ENCODE data around the gene FBXO22. TPM values are rescaled to one million over a fixed set of nuclear protein-coding genes. Genes with fewer than 3 reads are reported as not detected.
A peak's percentile ranks its signal among the peaks of the same experiment; 100 is the strongest.

The FBXO22 gene
- total RNA-seq = 26.7 and 40.3 TPM in 2 replicates
- polyA plus RNA-seq = 37.0 and 49.3 TPM in 2 replicates

DNA sequence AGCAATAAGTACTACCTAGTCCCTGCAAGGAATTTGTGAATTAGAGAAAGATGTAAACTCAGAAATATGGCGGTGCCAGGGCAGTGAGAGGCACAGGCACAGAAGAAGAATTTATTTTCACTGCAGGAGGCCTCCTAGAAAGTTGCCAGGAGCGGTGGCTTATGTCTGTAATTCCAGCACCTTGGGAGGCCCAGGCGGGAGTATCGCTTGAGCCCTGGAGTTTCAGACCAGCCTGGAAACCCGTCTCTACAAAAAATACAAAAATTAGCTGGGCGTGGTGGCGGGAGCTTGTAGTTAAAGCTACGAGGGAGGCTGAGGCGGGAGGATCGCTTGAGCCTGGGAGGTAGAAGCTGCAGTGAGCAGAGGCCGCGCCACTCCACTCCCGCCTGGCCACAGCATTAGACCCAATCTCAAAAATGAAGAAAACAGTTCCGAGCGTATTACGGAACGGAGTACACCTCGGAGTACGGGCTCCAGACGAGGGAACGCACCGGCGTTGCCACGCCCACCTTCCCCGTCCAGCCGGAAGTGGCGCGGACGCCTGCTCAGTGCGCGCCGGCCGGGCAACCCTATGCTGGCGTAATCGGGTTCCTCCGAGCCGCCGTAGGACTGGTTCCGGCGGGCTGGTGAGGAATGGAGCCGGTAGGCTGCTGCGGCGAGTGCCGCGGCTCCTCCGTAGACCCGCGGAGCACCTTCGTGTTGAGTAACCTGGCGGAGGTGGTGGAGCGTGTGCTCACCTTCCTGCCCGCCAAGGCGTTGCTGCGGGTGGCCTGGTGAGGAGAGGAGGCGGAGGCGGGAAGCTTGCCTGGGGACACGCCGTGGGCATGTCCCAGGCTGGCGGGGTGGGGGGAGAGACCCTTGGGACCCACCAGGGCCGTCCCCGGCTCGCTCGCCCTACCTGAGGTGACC lies at the start of gene FBXO22:
Gene FBXO22, plus strand, starts transcription at position 548 of the 909 bp plus-strand sequence. Its CDS starts 86 bp downstream, at position 634.
- Histone ChIP-seq H4K20me1 (ENCODE audit: insufficient read depth, poor library complexity, severe bottlenecking) (no peaks in the 10 kb centered on the region), H3K36me3 (replicated peaks; ENCODE audit: insufficient read depth, low read depth) (no peaks in the 10 kb centered on the region), H3K4me3 (peak within 1 kb of the TSS; percentile 80), H3K27me3 (no peaks in the 10 kb centered on the region), H3K9me2 (replicated peaks; ENCODE audit: insufficient read depth) (no peaks in the 10 kb centered on the region), H2AFZ (peak within 1 kb of the TSS; percentile 86), H3K27ac (peak within 1 kb of the TSS; percentile 94), H3K4me1 (ENCODE audit: insufficient read depth) (peaks cover 19% of the 10 kb centered on the region), H3K9me3 (ENCODE audit: low read depth) (no peaks in the 10 kb centered on the region), H3K79me2 (peaks cover 38% of the 10 kb centered on the region), H3K4me2 (peak within 1 kb of the TSS; percentile 78)
- peak; percentile 97 for DNase-seq (ENCODE audit: low spot score)
- TF ChIP-seq EZH2 (IDR thresholded peaks at IDR 0.05; ENCODE audit: borderline replicate concordance) = no peak
- no peak for TF ChIP-seq CTCF (IDR thresholded peaks at IDR 0.05; ENCODE audit: poor library complexity)
- no peak for TF ChIP-seq EZH2phosphoT487 (IDR thresholded peaks at IDR 0.05; ENCODE audit: low read depth, severe bottlenecking, unreplicated experiment)
- WGBS (ENCODE audit: low lambda C conversion rate, missing lambda C conversion rate) = 3% methylated on average over 55 of the region's 63 CpGs

DNA sequence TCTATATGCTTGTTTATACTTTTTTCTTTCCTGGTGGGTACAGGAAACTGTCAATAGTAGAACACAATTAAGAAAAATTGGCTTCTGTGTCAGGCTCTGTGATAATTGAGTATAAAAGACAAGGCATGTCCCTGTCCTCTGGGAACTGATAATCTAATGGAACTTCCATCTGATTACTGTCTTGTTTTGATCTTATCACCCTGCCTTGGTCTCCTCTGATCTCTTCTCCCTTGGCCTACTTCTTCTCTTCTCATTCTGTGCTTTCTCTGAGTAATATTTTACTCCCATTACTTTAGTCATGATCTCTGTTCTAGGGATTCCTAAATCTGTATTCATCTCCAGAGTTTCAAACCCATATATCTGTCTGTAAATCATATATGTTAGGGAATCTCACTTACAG lies 45.8 kb upstream of the FBXO22 start:
- H3K4me2 ChIP-seq = no peak overlapping the region
- DNase-seq (ENCODE audit: low spot score) = no peak
- peaks cover 74% of the 10 kb centered on the region for H3K79me2 ChIP-seq
- H3K36me3 ChIP-seq (replicated peaks; ENCODE audit: insufficient read depth, low read depth) = no peaks in the 10 kb centered on the region
- H3K4me3 ChIP-seq = no peak overlapping the region
- H3K27me3 ChIP-seq = no peaks in the 10 kb centered on the region
- H3K27ac ChIP-seq = no peak overlapping the region
- H2AFZ ChIP-seq = no peak overlapping the region
- no peaks in the 10 kb centered on the region for H3K9me3 ChIP-seq (ENCODE audit: low read depth)
- peaks cover 13% of the 10 kb centered on the region for H4K20me1 ChIP-seq (ENCODE audit: insufficient read depth, poor library complexity, severe bottlenecking)
- TF ChIP-seq EZH2 (IDR thresholded peaks at IDR 0.05; ENCODE audit: borderline replicate concordance) = no peak
- no peak for TF ChIP-seq CTCF (IDR thresholded peaks at IDR 0.05; ENCODE audit: poor library complexity)
- TF ChIP-seq EZH2phosphoT487 (IDR thresholded peaks at IDR 0.05; ENCODE audit: low read depth, severe bottlenecking, unreplicated experiment) = no peak
- H3K9me2 ChIP-seq (replicated peaks; ENCODE audit: insufficient read depth) = no peaks in the 10 kb centered on the region
- no peaks in the 10 kb centered on the region for H3K4me1 ChIP-seq (ENCODE audit: insufficient read depth)

DNA sequence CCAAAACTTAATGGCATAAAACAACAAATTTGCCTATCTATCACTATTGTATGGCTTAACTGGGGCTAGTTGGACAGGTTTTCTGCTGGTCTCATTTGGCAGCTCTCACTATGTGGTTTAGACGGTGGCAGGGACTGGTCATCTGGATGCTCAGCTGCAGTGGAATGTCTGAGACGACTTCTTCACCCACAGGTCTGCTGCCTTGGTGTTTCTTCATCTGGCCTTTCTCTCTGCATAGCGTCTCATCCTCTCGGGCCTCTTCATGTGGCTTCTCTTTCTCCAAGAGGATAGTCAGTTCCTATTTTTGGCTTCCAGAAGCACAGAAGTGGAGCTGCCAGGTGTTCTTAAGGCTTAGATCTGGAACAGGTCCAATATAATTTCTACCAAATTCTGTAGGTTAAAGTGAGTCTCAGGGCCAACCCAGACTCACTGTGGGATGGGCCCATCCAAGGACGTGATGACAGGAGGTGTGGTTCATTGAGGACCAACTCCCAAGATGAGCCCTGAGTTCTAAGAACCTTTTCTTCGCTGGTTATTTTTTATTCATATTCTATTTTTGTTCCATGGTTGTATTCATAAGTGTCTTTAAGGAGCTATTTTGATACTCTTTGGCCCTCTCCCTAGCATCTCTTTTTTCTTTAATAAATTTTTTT lies 41.8 kb upstream of the FBXO22 start:
- Histone ChIP-seq H2AFZ (no peak overlapping the region), H3K79me2 (peaks cover 63% of the 10 kb centered on the region), H3K9me2 (replicated peaks; ENCODE audit: insufficient read depth) (no peaks in the 10 kb centered on the region), H4K20me1 (ENCODE audit: insufficient read depth, poor library complexity, severe bottlenecking) (peaks cover 10% of the 10 kb centered on the region), H3K4me2 (no peak overlapping the region), H3K27me3 (no peaks in the 10 kb centered on the region), H3K36me3 (replicated peaks; ENCODE audit: insufficient read depth, low read depth) (no peaks in the 10 kb centered on the region), H3K27ac (no peak overlapping the region), H3K9me3 (ENCODE audit: low read depth) (no peaks in the 10 kb centered on the region), H3K4me3 (no peak overlapping the region), H3K4me1 (ENCODE audit: insufficient read depth) (peaks cover 6% of the 10 kb centered on the region)
- TF ChIP-seq EZH2 (IDR thresholded peaks at IDR 0.05; ENCODE audit: borderline replicate concordance) (no peak), EZH2phosphoT487 (IDR thresholded peaks at IDR 0.05; ENCODE audit: low read depth, severe bottlenecking, unreplicated experiment) (no peak), CTCF (IDR thresholded peaks at IDR 0.05; ENCODE audit: poor library complexity) (no peak)
- WGBS (ENCODE audit: low lambda C conversion rate, missing lambda C conversion rate) = 85% methylated on average over 6 of the region's 6 CpGs
- no peak for DNase-seq (ENCODE audit: low spot score)

All from hepatocyte (in vitro differentiated cells).